LNCAP (cell line): ENCODE measurements around the gene SLC26A1.

Experiments used
- CTCF ChIP-seq: fragments of 450-650 bp; IDR thresholded peaks from 2 replicates; pipeline ENCODE4 v1.5.1; 2017; ENCODE audit warnings: mild to moderate bottlenecking

The SLC26A1 gene

GRCh38 chr4:1027219-1027914 is 34.2 kb upstream of the SLC26A1 start:
- TF ChIP-seq CTCF = no peak

GRCh38 chr4:1026115-1026514 is 32.9 kb upstream of the SLC26A1 start:
- no peak for TF ChIP-seq CTCF

DNA sequence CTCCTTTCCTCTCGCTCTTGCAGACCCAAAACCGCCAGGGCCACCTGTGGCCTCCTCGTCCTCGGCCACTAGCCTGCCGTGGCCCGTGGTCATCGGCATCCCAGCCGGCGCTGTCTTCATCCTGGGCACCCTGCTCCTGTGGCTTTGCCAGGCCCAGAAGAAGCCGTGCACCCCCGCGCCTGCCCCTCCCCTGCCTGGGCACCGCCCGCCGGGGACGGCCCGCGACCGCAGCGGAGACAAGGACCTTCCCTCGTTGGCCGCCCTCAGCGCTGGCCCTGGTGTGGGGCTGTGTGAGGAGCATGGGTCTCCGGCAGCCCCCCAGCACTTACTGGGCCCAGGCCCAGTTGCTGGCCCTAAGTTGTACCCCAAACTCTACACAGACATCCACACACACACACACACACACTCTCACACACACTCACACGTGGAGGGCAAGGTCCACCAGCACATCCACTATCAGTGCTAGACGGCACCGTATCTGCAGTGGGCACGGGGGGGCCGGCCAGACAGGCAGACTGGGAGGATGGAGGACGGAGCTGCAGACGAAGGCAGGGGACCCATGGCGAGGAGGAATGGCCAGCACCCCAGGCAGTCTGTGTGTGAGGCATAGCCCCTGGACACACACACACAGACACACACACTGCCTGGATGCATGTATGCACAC is 31.8 kb upstream of the SLC26A1 start:
- no peak for TF ChIP-seq CTCF

- TF ChIP-seq CTCF = no peak
Measured at GRCh38 chr4:1023895-1024740, 30.9 kb upstream of the SLC26A1 start.

DNA sequence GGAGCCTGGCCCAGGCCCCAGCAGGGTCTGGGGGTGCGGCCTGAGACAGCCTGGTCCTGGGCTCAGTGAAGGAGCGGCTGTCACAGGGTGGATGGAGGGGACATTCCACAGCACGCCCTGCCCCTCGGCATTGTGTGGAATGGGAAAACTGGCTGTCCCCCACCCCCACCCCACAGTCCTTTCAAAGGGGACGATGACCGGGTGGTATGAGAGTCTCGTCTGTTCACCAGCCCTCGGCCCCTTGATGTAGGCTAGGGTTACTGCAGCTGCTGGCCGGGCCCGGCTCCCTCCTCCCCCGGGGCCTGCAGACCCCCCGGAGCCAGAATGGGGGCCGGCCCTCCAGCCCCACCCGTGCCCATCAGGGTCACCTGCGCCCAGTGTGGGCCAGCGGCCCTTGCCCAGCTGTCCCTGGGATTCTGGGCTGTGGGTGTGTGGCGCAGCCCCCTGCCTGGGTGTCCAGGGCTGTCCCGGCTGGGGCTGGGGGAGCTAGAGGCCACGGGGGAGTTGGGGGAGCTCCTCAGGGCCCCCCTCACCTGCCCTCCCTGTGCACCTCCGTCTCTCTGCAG is 30.0 kb upstream of the SLC26A1 start:
- TF ChIP-seq CTCF = no peak

- no peak for TF ChIP-seq CTCF
Measured at GRCh38 chr4:1022739-1023066, 29.5 kb upstream of the SLC26A1 start.

GRCh38 chr4:1022051-1022738 is 29.0 kb upstream of the SLC26A1 start:
- no peak for TF ChIP-seq CTCF
